Astrocyte of the spinal cord (primary cell): ENCODE results near the gene ULK3.
A peak's percentile ranks its signal among the peaks of the same experiment; 100 is the strongest.

Source experiments
- DNase-seq: peaks from one replicate; pipeline ENCODE4 v3.0.0; 2011; ENCODE audit warnings: low read depth, low spot score
- H3K4me3 ChIP-seq: 2 replicates; pipeline ENCODE4 v1.5.1; 2011; ENCODE audit warnings: low read depth, mild to moderate bottlenecking, low read length, moderate library complexity
- CTCF ChIP-seq: IDR thresholded peaks from 2 replicates; pipeline ENCODE4 v1.5.1; 2012; ENCODE audit warnings: low read depth, mild to moderate bottlenecking, low read length, inconsistent platforms
- in situ Hi-C: cut with HindIII; loops from 2 replicates; pipeline ENCODE4 v1.10.0; 2017; ENCODE audit warnings: low sequenced_read_pairs

ULK3 gene

DNA sequence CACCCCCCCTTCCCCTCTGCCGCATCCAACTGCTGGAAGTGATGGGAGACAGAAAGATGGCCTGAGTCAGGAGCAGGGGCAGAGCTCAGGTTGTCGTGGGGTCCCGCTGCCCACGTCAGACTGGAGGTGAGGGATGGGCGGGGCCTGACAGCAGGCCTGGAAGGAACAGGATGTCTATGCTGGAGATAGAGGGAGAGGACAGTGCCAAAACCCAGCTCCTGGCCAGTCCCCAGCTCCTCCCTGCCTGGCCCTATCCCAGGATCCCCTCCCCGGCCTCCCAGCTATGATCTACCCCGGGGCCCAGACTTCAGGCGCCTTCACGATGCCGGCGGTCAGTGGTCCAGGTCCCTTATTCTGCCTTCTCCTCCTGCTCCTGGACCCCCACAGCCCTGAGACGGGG, 30.4 kb downstream of the ULK3 start, which contains the start of gene LMAN1L:
Gene LMAN1L, plus strand, starts transcription at position 303 of the 400 bp plus-strand sequence. Its CDS starts 20 bp downstream, at position 323.
- no peak for TF ChIP-seq CTCF
- DNase-seq = no peak
- in situ Hi-C loops = no loop called here
- no peak within 1 kb of the TSS for H3K4me3 ChIP-seq

- DNase-seq = no peak
- in situ Hi-C loops = no loop called here
- no peak for TF ChIP-seq CTCF
- H3K4me3 ChIP-seq = no peak overlapping the region
These were observed 33.0 kb downstream of the ULK3 start for GRCh38 chr15:74809956-74810355.

- no peak for TF ChIP-seq CTCF
- in situ Hi-C loops = no loop called here
- H3K4me3 ChIP-seq = no peak overlapping the region
- DNase-seq = no peak
These were observed 33.7 kb downstream of the ULK3 start for GRCh38 chr15:74809242-74809641.

- DNase-seq = no peak
- in situ Hi-C loops = no loop called here
- no peak overlapping the region for H3K4me3 ChIP-seq
- peak; percentile 15 for TF ChIP-seq CTCF
These were observed 34.1 kb downstream of the ULK3 start for GRCh38 chr15:74808840-74809229.

GRCh38 chr15:74808078-74808839, 34.7 kb downstream of the ULK3 start:
- no peak for DNase-seq
- TF ChIP-seq CTCF = no peak
- H3K4me3 ChIP-seq = no peak overlapping the region
- in situ Hi-C loops = no loop called here

DNA sequence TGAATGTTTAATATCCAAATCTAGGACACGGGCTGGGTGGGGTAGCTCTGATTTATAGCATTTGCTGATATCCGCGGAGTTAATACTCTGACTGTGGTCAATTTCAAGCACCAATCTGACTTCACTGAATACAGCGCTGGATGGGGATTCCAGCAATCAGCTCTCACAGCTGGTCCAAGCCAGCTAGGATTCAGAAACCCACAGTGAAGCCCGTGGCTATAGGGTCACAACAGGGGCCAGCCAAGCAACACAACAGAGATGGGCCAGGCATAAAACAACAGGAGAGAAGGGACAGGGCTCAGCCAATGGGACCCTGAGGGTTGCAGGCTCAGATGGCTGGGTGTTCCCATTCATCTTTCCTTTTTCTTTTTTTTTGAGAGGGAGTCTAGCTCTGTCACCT, 35.7 kb downstream of the ULK3 start:
- TF ChIP-seq CTCF = no peak
- no peak overlapping the region for H3K4me3 ChIP-seq
- in situ Hi-C loops = no loop called here
- DNase-seq = peak; percentile 41
